ENCODE results near the gene CPLX4.

GRCh38 chr18:59311631-59312030, 6.8 kb downstream of the CPLX4 start:
- TF ChIP-seq CTCF (IDR thresholded peaks at IDR 0.05; ENCODE audit: low read depth, low read length, poor library complexity, severe bottlenecking) (no peak), EZH2phosphoT487 (IDR thresholded peaks at IDR 0.05; ENCODE audit: borderline replicate concordance, low read length) (no peak)
